GM20431 (cell line): ENCODE data around the gene SPATA2.

Experiments used
- in situ Hi-C: fragments of 300-500 bp; cut with MseI, MboI; formaldehyde crosslinking; loops from one replicate; pipeline ENCODE4 v1.15.0; 2020; ENCODE audit warnings: low sequenced_read_pairs; ENCODE audit not compliant: unreplicated experiment

Gene SPATA2

GRCh38 chr20:49865559-49865958 is 49.8 kb downstream of the SPATA2 start:
- in situ Hi-C loops, result loop anchor here (25.0 kb wide), 1 partner anchor 528 kb away; no protein-coding TSS in a partner anchor

DNA sequence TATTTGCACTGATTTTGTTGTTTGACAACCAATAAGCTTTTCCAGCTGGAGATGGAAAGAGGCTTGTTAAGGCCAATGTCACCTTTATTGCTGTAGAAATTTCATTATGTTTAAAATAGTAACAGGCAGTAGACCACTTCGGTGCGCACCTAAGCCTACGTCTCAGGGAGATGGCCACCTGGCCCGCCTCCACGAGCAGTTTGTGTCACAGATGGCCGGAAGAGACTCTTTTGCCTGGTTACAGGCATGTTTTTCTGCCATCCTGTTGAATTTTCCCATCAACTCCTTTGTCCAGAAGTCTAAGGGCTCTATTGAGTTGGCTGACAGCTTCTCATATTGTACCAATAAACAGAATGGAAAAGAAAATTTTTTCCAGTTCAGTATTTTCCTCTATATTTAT is 51.7 kb downstream of the SPATA2 start:
- in situ Hi-C loops, result loop anchor here (25.0 kb wide), 1 partner anchor 526 kb away; no protein-coding TSS in a partner anchor

GRCh38 chr20:49862607-49863200 is 52.6 kb downstream of the SPATA2 start:
- in situ Hi-C loops, result loop anchor here (25.0 kb wide), 1 partner anchor 525 kb away; no protein-coding TSS in a partner anchor

GRCh38 chr20:49861232-49861631 is 54.1 kb downstream of the SPATA2 start:
- in situ Hi-C loops, result loop anchor here (25.0 kb wide), 1 partner anchor 524 kb away; no protein-coding TSS in a partner anchor

- in situ Hi-C loops, result loop anchor here (10.0 to 25.0 kb wide), 2 partner anchors 245 to 523 kb away; no protein-coding TSS in a partner anchor
These were observed 55.5 kb downstream of the SPATA2 start for GRCh38 chr20:49859807-49860206.

DNA sequence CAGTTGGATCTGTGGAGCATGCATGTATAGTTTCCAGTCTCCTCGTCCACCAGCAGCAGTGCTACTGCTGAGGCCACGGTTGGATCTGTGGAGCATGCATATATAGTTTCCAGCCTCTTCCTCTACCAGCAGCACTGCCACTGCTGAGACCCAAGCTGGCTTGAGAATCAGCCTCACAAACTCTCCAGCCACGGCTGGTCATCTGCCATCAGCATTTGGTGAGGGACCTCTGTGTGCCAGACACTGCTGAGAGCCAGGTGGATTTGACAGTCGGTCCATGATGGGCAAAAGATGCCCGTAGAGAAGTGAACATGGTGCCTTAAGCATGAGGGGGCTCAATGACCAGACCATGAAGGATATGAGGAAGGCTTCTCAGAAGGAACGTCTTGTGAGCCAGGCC is 56.3 kb downstream of the SPATA2 start:
- in situ Hi-C loops, result loop anchor here (10.0 to 25.0 kb wide), 2 partner anchors 244 to 522 kb away; no protein-coding TSS in a partner anchor

DNA sequence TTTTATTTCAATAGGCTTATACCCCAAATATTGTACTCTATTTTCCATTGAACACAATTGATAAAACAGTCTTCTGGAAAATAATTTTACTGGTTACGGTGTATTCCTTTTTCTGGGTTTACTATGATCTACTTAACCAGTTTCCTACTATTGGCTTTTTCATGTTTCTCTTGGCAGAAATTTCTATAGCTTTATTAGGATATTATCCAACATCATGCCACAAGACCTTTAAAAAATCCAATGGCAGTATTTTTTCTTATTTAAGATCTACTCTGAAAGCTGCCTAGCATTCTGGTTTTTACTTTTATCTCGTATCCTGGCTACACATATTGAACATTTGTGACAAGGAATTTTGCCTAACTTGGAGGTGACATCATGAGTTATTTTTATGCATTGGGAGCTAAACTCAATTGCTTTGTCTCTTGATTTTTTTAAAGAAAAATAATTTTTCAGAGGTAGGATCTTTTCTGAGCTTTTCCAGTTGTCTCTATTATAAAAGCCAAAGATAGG is 57.2 kb downstream of the SPATA2 start:
- in situ Hi-C loops, result loop anchor here (10.0 to 25.0 kb wide), 2 partner anchors 243 to 521 kb away; no protein-coding TSS in a partner anchor

GRCh38 chr20:49856904-49857303 is 58.4 kb downstream of the SPATA2 start:
- in situ Hi-C loops, result loop anchor here (10.0 to 25.0 kb wide), 2 partner anchors 242 to 520 kb away; no protein-coding TSS in a partner anchor

- in situ Hi-C loops, result loop anchor here (10.0 to 25.0 kb wide), 2 partner anchors 240 to 517 kb away; no protein-coding TSS in a partner anchor
These were observed 61.0 kb downstream of the SPATA2 start for GRCh38 chr20:49854190-49854875.

DNA sequence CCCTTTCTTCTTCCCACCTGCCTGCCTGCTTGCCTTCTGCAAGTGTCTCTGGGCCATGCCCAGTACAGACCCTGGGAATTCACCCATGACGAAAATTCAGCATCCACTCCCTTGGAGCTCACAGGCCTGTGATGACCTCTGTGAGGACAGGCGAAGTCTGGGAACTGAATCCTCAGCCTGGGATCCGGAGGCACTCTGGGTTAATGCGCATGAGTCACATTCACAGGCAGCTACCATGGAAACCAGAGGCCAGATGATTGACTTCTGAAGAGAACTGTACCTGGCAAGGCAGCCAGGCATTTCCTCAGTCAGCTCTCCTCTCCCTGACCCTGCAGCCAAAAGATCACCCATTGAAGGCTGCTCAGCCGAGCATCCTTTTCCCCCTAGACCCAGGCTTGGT is 61.7 kb downstream of the SPATA2 start:
- in situ Hi-C loops, result loop anchor here (10.0 to 25.0 kb wide), 2 partner anchors 239 to 516 kb away; no protein-coding TSS in a partner anchor
